Stimulated activated CD8-positive, alpha-beta memory T cell treated with anti-CD3 and anti-CD28 coated beads, Interleukin-15, amount 100 ng/mL, for 24 hours (primary cell): ENCODE results near the gene CLEC4F.
A peak's percentile ranks its signal among the peaks of the same experiment; 100 is the strongest.

Experiments
- DNase-seq: peaks from one replicate; pipeline ENCODE4 v3.0.0-alpha.2; 2020; ENCODE audit warnings: low read depth

Gene CLEC4F

GRCh38 chr2:70785137-70785911 is 35.1 kb downstream of the CLEC4F start:
- no peak for DNase-seq

GRCh38 chr2:70784320-70784719 is 36.1 kb downstream of the CLEC4F start:
- DNase-seq, result no peak

GRCh38 chr2:70779911-70780545 is 40.4 kb downstream of the CLEC4F start:
- no peak for DNase-seq

GRCh38 chr2:70779491-70779890 is 40.9 kb downstream of the CLEC4F start:
- DNase-seq, result no peak

- DNase-seq, result no peak
Measured at GRCh38 chr2:70778676-70779075, 41.7 kb downstream of the CLEC4F start.

- no peak for DNase-seq
Measured at GRCh38 chr2:70777450-70777849, 42.9 kb downstream of the CLEC4F start.

GRCh38 chr2:70776266-70776665 is 44.1 kb downstream of the CLEC4F start:
- DNase-seq, result no peak

- no peak for DNase-seq
Measured at GRCh38 chr2:70775141-70775540, 45.3 kb downstream of the CLEC4F start.

- DNase-seq, result no peak
Measured at GRCh38 chr2:70772486-70773155, 47.8 kb downstream of the CLEC4F start.

- no peak for DNase-seq
Measured at GRCh38 chr2:70771446-70771845, 49.0 kb downstream of the CLEC4F start.

GRCh38 chr2:70769450-70769849 is 50.9 kb downstream of the CLEC4F start:
- DNase-seq, result no peak

GRCh38 chr2:70768590-70769085 is 51.8 kb downstream of the CLEC4F start:
- DNase-seq, result no peak

GRCh38 chr2:70767699-70768589 is 52.5 kb downstream of the CLEC4F start, which contains the start of gene ADD2:
ADD2 (minus strand) TSS chr2:70768200; CDS start chr2:70706408, 61,792 bp downstream.
- DNase-seq, result peak; percentile 15

- no peak for DNase-seq
Measured at GRCh38 chr2:70767079-70767698, 53.2 kb downstream of the CLEC4F start.

- DNase-seq, result no peak
Measured at GRCh38 chr2:70766357-70767078, 53.9 kb downstream of the CLEC4F start.

GRCh38 chr2:70765507-70765906 is 54.9 kb downstream of the CLEC4F start:
- no peak for DNase-seq

GRCh38 chr2:70759446-70759845 is 61.0 kb downstream of the CLEC4F start:
- no peak for DNase-seq
